NCI-H2107 treated with DMSO at 0.1 percent for 48 hours (cell line): Measurements from ENCODE around the gene OR8H3.
"Not testable (repeated sequence)": the region's sequence is repeated elsewhere in the genome, so short reads cannot be mapped to it uniquely, and the experiment has no call there.

Experiments
- DNase-seq: peaks from one replicate; lab custom pipeline; 2025; ENCODE audit not compliant: unreplicated experiment; lab: John Stamatoyannopoulos, UW

OR8H3 gene, protein sequence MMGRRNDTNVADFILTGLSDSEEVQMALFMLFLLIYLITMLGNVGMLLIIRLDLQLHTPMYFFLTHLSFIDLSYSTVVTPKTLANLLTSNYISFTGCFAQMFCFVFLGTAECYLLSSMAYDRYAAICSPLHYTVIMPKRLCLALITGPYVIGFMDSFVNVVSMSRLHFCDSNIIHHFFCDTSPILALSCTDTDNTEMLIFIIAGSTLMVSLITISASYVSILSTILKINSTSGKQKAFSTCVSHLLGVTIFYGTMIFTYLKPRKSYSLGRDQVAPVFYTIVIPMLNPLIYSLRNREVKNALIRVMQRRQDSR

GRCh38 chr11:56122073-56122472, at the start of gene OR8H3:
Gene OR8H3, plus strand, starts transcription at chr11:56122373. Its CDS starts 0 bp downstream, at chr11:56122373.
- no peak for DNase-seq

DNA sequence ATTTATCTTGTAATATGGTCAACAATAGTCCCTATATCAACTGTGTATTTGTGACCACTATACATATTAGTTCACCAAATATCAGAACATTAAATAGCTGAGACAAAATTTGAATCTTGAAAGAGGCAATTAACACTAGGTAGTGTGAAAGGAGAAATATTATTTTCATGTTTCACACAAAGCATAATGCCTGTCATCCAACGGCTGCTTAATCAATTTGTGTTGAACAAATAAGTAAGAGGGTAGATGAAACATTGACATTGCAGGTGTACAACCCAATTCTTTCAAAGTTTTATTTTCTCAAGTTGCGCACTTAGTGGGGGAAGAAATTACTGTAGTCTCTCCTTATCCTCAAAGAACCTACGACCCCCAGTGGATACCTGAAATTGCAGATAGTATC, 32.5 kb upstream of the OR8H3 start:
- DNase-seq: no peak

DNA sequence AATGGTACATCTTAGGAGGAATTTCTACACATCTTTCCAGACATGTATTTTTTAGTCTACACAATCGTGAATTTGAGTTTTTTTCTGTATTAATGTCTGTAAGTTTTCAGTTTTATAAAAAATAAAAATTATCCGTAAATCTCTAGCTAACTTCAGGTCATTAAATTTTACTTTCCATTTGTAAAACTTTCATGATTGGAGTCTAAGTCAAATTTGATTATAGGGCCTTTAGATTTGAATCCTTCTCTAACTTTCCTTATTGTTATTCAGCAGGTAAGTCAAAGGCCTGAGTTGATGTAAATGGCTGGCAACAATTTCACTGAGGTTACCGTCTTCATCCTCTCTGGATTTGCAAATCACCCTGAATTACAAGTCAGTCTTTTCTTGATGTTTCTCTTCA, 29.2 kb upstream of the OR8H3 start, which contains the start of gene OR8I2:
TSS of gene OR8I2 (plus strand) at position 301 of the 400 bp plus-strand sequence. CDS start at position 301, 0 bp downstream.
- DNase-seq: no peak

GRCh38 chr11:56103210-56103737, 18.9 kb upstream of the OR8H3 start, which contains the start of gene OR8H2:
Gene OR8H2, plus strand, starts transcription at chr11:56103687. Its CDS starts 1,356 bp downstream, at chr11:56105043.
- DNase-seq: no peak

GRCh38 chr11:56140151-56140661, 18.0 kb downstream of the OR8H3 start, which contains the start of gene OR8J3:
Gene OR8J3, minus strand, starts transcription at chr11:56140201. Its CDS starts 2,483 bp downstream, at chr11:56137718.
- no peak for DNase-seq

- DNase-seq: not testable (repeated sequence)
Observed at GRCh38 chr11:56143681-56144080, 21.5 kb downstream of the OR8H3 start.

DNA sequence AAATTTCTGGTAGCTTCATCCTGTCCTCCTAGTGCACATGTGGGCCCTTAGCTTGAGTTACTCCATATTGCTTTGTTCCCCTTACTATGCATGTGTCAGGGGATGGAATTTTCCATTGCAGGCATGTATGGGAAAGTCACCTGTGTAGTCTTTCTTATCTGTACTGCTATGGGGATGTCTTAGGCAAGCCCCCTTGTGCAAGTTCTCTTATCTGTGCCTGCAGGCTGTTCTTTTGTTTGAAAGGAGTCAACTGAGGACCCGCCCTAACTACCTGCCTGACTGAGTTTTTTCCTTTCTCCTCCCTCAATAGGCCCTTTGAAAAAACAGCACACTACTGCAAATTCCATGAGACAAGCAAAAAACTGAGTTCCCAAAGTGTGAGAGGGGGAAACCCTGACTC, 29.2 kb downstream of the OR8H3 start:
- no peak for DNase-seq

DNA sequence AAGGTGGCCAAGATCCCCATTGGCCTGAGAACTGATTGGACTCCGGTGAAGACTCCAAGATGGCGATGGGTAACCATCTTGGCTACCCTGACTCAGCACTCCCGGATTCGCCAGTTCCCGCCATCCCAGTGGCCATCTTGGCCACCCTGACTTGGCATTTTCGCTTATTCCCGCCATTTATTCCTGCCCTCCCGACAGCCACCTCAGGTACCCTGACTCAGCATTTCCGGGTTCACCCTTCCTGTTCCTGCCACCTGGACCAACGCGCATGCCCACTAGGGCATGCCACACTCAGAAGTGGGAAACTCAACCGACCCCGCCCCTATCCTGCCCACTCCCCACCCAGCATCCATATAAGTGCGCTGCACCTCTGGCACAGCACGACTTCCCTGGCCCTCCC, 30.2 kb downstream of the OR8H3 start:
- no peak for DNase-seq

- no peak for DNase-seq
Observed at GRCh38 chr11:56160217-56160616, 38.0 kb downstream of the OR8H3 start, which contains the start of gene OR8K5. Gene OR8K5, minus strand, starts transcription at chr11:56160317. Its CDS starts 0 bp downstream, at chr11:56160317.

DNA sequence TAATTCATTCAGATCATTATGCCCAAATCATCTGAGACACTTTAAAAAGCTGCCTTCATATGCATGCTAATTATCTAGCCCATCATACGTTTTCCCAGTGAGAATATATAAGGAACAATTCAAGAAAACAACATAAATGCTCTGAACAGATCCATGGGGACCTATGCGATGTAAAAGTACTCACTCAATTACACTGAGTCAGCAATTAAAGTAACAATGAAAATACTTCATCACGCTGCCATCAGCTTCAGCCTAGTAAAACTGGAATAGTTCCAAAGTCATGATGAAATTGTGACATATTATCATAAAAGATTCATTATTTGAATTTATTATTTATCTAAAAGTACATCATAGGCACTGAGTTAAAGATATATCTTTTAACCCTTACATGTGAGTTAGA, 41.6 kb downstream of the OR8H3 start:
- no peak for DNase-seq

DNA sequence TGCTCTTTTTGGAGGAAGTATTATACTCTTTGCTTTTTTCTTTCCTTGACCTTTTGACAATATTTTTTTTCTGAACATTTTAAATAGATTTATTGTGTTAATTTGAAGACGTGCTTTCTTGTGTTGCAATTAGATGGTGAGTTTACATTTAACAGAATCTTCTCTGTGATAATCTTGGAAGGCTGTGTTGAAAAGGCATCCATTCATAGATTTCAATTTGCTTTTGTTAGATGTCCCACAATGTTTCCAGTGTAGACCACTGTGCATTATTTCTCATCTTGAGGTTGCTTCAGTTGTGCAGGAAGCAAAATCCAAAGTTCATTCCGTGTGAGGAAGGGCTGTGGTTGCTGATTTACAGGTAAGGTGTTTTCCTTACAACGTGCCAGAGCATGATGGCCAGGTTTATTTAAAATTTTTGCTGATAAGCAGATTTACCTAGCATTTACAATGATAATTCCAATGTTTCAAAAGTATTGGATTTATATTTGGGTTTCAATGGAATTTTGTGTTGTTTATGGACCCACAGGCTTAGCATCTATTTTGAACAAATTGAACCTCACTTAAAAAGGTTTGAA, 50.2 kb downstream of the OR8H3 start:
- no peak for DNase-seq
